K562 (cell line): ENCODE measurements around the gene DTX3. TPM values are rescaled to one million over a fixed set of nuclear protein-coding genes. Genes with fewer than 3 reads are reported as not detected.

Experiments used
- ATAC-seq: fragments of 200-7000 bp; cut with Tn5 transposase; 3 replicates; pipeline ENCODE4 v1.9.1; 2020; ENCODE audit warnings: moderate library complexity
- BruUV-seq: library from RNA; stranded (reverse); fragments of 400-500 nt; replicated peaks from 2 replicates; lab custom pipeline; 2021; lab: Mats Ljungman, UMichigan
- CTCF ChIA-PET: fragments of 300-600 bp; formaldehyde crosslinking; extraction: SDS; loops from one replicate; lab custom pipeline; 2021; ENCODE audit warnings: low intra/inter-chr PET ratio; lab: Yijun Ruan, JAX
- POLR2A ChIA-PET: fragments of 300-600, 350-650 bp; sonication (Branson Sonifier 250); formaldehyde crosslinking; extraction: SDS; loops from one replicate; lab custom pipeline; 2021; ENCODE audit warnings: antibody characterized with exemption, inconsistent platforms; lab: Yijun Ruan, JAX
- DNase-seq, 4 experiments: peaks; one replicate each; pipeline versions ENCODE4 v3.0.0 to v3.0.0-alpha.2; 2011 to 2018; ENCODE audit warnings: low spot score in 3 of 4, mixed read lengths in 3 of 4; ENCODE audit errors: extremely low read depth in 1 of 4
- FAIRE-seq: peaks from 2 replicates; lab custom pipeline; 2011; peaks lifted over from hg19 to GRCh38; lab: Jason Lieb, UNC
- H2AFZ ChIP-seq: 2 replicates; pipeline ENCODE4 v1.6.0; 2011; ENCODE audit warnings: low read depth, low read length, control low read depth, inconsistent platforms
- H3K27ac ChIP-seq: fragments of 200-600 bp; 3 replicates; pipeline ENCODE4 v1.8.0; 2011; ENCODE audit warnings: low read depth, mild to moderate bottlenecking, control low read depth, inconsistent platforms, low read length, moderate library complexity, mixed read lengths; ENCODE audit errors: extremely low read depth
- H3K27me3 ChIP-seq, 2 experiments: fragments of 300-600 bp in 1 of 2; 2 replicates in 1 of 2; 3 replicates in 1 of 2; pipeline versions ENCODE4 v1.6.0 to v1.8.0; 2011; ENCODE audit warnings: inconsistent platforms in 2 of 2, low read length in 2 of 2, mild to moderate bottlenecking in 1 of 2, mixed read lengths in 1 of 2, moderate library complexity in 1 of 2; ENCODE audit not compliant: control insufficient read depth in 2 of 2, insufficient read depth in 2 of 2
- H3K36me3 ChIP-seq: fragments of 300-600 bp; 3 replicates; pipeline ENCODE4 v1.8.0; 2011; ENCODE audit warnings: mild to moderate bottlenecking, low read length, inconsistent platforms; ENCODE audit not compliant: control insufficient read depth, insufficient read depth
- H3K4me1 ChIP-seq, 2 experiments: fragments of 200-600 bp in 1 of 2; replicated peaks in 1 of 2; 2 replicates in 1 of 2; 3 replicates in 1 of 2; pipeline versions ENCODE4 v1.5.1 to v1.8.0; 2011; ENCODE audit warnings: inconsistent platforms in 2 of 2, low read length in 2 of 2, mild to moderate bottlenecking in 1 of 2, mixed read lengths in 1 of 2, moderate library complexity in 1 of 2; ENCODE audit not compliant: control insufficient read depth in 2 of 2, insufficient read depth in 2 of 2
- H3K4me2 ChIP-seq: 2 replicates; pipeline ENCODE4 v1.6.1; 2011; ENCODE audit warnings: low read length, control low read depth, inconsistent platforms, mixed read lengths; ENCODE audit not compliant: insufficient read depth
- H3K4me3 ChIP-seq: fragments of 200-600 bp; sonication (generic), shearing (Covaris generic); 2 replicates; pipeline ENCODE4 v1.5.1; 2016; ENCODE audit warnings: control low read depth, inconsistent platforms
- H3K79me2 ChIP-seq: fragments of 200-600 bp; 3 replicates; pipeline ENCODE4 v1.8.0; 2011; ENCODE audit warnings: low read length, inconsistent platforms; ENCODE audit not compliant: control insufficient read depth, insufficient read depth
- H3K9ac ChIP-seq, 2 experiments: 2 replicates each; pipeline versions ENCODE4 v1.6.0 to v1.6.1; 2011; ENCODE audit warnings: low read depth in 2 of 2, low read length in 2 of 2, control low read depth in 1 of 2, inconsistent platforms in 1 of 2, mild to moderate bottlenecking in 1 of 2, mixed read lengths in 1 of 2; ENCODE audit not compliant: insufficient read depth in 1 of 2
- H3K9me1 ChIP-seq: one replicate; pipeline ENCODE4 v1.6.0; 2011; ENCODE audit warnings: inconsistent platforms, mild to moderate bottlenecking, low read length, moderate library complexity; ENCODE audit not compliant: control insufficient read depth, insufficient read depth
- H3K9me3 ChIP-seq: replicated peaks from 2 replicates; pipeline ENCODE4 v1.5.1; 2011; ENCODE audit warnings: low read depth, low read length, inconsistent platforms; ENCODE audit not compliant: control insufficient read depth, insufficient read depth
- H4K20me1 ChIP-seq: replicated peaks from 2 replicates; pipeline ENCODE4 v1.6.1; 2011; ENCODE audit warnings: low read length, inconsistent platforms, mixed read lengths; ENCODE audit not compliant: control insufficient read depth, insufficient read depth
- CBX3 ChIP-seq, 2 experiments: IDR thresholded peaks; 1 replicate in 1 of 2; 2 replicates in 1 of 2; pipeline ENCODE4 v1.6.1; 2012; ENCODE audit warnings: inconsistent platforms in 2 of 2, low read length in 2 of 2, borderline replicate concordance in 1 of 2, control low read depth in 1 of 2
- ILK ChIP-seq: fragments of 450-650 bp; IDR thresholded peaks from 2 replicates; pipeline ENCODE4 v1.6.1; 2016; ENCODE audit warnings: missing genetic modification characterization, low read depth, mild to moderate bottlenecking, missing compliant biosample characterization, moderate library complexity, borderline replicate concordance
- MEIS2 ChIP-seq: fragments of 450-650 bp; IDR thresholded peaks from 2 replicates; pipeline ENCODE4 v1.6.1; 2014; ENCODE audit warnings: mild to moderate bottlenecking; ENCODE audit not compliant: partially characterized antibody
- PHF21A ChIP-seq: fragments of 450-650 bp; IDR thresholded peaks from 2 replicates; pipeline ENCODE4 v1.6.1; 2017; ENCODE audit warnings: low read depth, borderline replicate concordance
- RAD51 ChIP-seq: fragments of 450-650 bp; IDR thresholded peaks from 2 replicates; pipeline ENCODE4 v1.7.1; 2016; ENCODE audit warnings: low read depth, mild to moderate bottlenecking, borderline replicate concordance
- RBM34 ChIP-seq: fragments of 200-400 bp; formaldehyde crosslinking; IDR thresholded peaks from 2 replicates; pipeline ENCODE4 v1.6.1; 2018; ENCODE audit warnings: low read length, borderline replicate concordance; ENCODE audit not compliant: insufficient read depth
- TGIF2 ChIP-seq: sonication (generic); formaldehyde crosslinking; IDR thresholded peaks from 2 replicates; pipeline ENCODE4 v1.8.1; 2022; ENCODE audit warnings: mild to moderate bottlenecking, missing genetic modification reagents, moderate library complexity
- U2AF2 ChIP-seq: fragments of 200-400 bp; formaldehyde crosslinking; optimal IDR thresholded peaks from 2 replicates; pipeline ENCODE3; 2017; ENCODE audit warnings: low read depth, mild to moderate bottlenecking, low read length
- XRCC4 ChIP-seq: IDR thresholded peaks from one replicate; pipeline ENCODE4 v1.6.1; 2011; ENCODE audit not compliant: insufficient read depth, insufficient read length; ENCODE audit errors: extremely low read depth
- XRCC5 ChIP-seq: fragments of 200-400 bp; formaldehyde crosslinking; IDR thresholded peaks from 2 replicates; pipeline ENCODE4 v1.6.1; 2017; ENCODE audit warnings: low read depth, mild to moderate bottlenecking, low read length
- ZNF143 ChIP-seq: sonication (generic); formaldehyde crosslinking; IDR thresholded peaks from 2 replicates; pipeline ENCODE4 v1.9.0; 2022; ENCODE audit warnings: mild to moderate bottlenecking, missing genetic modification reagents
- ZNF586 ChIP-seq: fragments of 450-650 bp; formaldehyde crosslinking; conservative IDR thresholded peaks from 2 replicates; pipeline ENCODE4 v1.4.0; 2020; ENCODE audit warnings: mild to moderate bottlenecking, moderate library complexity
- WGBS: fragments of 100-300 bp; shearing (Covaris generic); methylation state at CpG from one replicate; pipeline ENCODE4 v1.1.6; 2016; ENCODE audit warnings: low coverage, mixed read lengths; ENCODE audit not compliant: insufficient coverage; ENCODE audit errors: missing lambda C conversion rate; 5-methylcytosine and 5-hydroxymethylcytosine counted together
- in situ Hi-C: fragments of 300-500 bp; cut with MboI; formaldehyde crosslinking; loops from 4 replicates; pipeline ENCODE4 v1.15.0; 2018; ENCODE audit warnings: inconsistent platforms, mixed read lengths
- intact Hi-C: fragments of 100-400 bp; cut with micrococcal nuclease; formaldehyde crosslinking; loops from 2 replicates; pipeline ENCODE4 v1.14.2; 2022
- polyA plus RNA-seq, 8 experiments: library from polyadenylated mRNA; depleted of rRNA in 4 of 8; stranded (reverse) in 5 of 8; unstranded in 3 of 8; fragments of >200 nt; fragmentation: Nextera tagmentation in 2 of 8; fragmentation: Illumina TruSeq in 1 of 8; extraction: Ambion mirVana in 2 of 8; extraction: Trizol in 1 of 8; gene quantifications; 2 replicates each; pipeline versions ENCODE4 v1.2.1 to v1.2.3, GENCODE V29; 2011 to 2014; ENCODE audit warnings: inconsistent platforms in 1 of 8, missing spikeins in 1 of 8
- total RNA-seq, 7 experiments: library from RNA; depleted of rRNA in 6 of 7; stranded (reverse); fragments of >200 nt in 6 of 7; fragmentation: Illumina TruSeq in 2 of 7; extraction: Trizol in 2 of 7; gene quantifications; 2 replicates each; pipeline versions ENCODE4 v1.2.1 to v1.2.3, GENCODE V29; 2011 to 2021; ENCODE audit warnings: low replicate concordance in 1 of 7

Gene DTX3
- total and polyA plus RNA-seq, 9 of the 15 experiments (the other 6 are each of a cell fraction or from before 2014, with no cell fraction given) = 0.03 to 0.09 (median 0.06) TPM; not detected in 6

GRCh38 chr12:57579011-57579410 is 25.6 kb upstream of the DTX3 start:
- Histone ChIP-seq H3K4me3 (no peak overlapping the region), H3K4me1 (no peaks in the 10 kb centered on the region; a peak in 2 of 5 replicates), H3K79me2 (no peaks in the 10 kb centered on the region), H3K4me2 (no peak overlapping the region), H4K20me1 (peaks cover 3% of the 10 kb centered on the region; the same call in 1 of the 2 replicates), H3K9me1 (peaks cover 7% of the 10 kb centered on the region), H3K27me3 (no peaks in the 10 kb centered on the region), H3K9me3 (no peaks in the 10 kb centered on the region), H3K36me3 (peaks cover 87% of the 10 kb centered on the region), H3K27ac (no peak overlapping the region), H2AFZ (no peak overlapping the region), H3K9ac (no peak overlapping the region)
- ChIA-PET CTCF (no interaction called here), POLR2A (interaction anchor here (0.6 kb wide), 1 partner anchor 340 kb away, joined by 3 read pairs; no protein-coding TSS in a partner anchor)
- no TSS peak for BruUV-seq
- 86% methylated on average over 2 of the region's 2 CpGs for WGBS
- intact Hi-C loops = no loop called here
- ATAC-seq (no peak), FAIRE-seq (no peak), DNase-seq (no peak)
- in situ Hi-C loops = no loop called here
- TF ChIP-seq RAD51 (no peak), ZNF143 (CRISPR knock-in tag) (no peak), PHF21A (no peak), XRCC4 (no peak)

GRCh38 chr12:57579677-57580465 is 24.8 kb upstream of the DTX3 start:
- Histone ChIP-seq H3K36me3 (peaks cover 93% of the 10 kb centered on the region), H3K9ac (no peak overlapping the region), H2AFZ (no peak overlapping the region), H3K9me3 (no peaks in the 10 kb centered on the region), H3K9me1 (peaks cover 7% of the 10 kb centered on the region), H4K20me1 (peaks cover 3% of the 10 kb centered on the region; the same call in 1 of the 2 replicates), H3K4me3 (no peak overlapping the region), H3K27ac (no peak overlapping the region), H3K79me2 (no peaks in the 10 kb centered on the region), H3K27me3 (no peaks in the 10 kb centered on the region), H3K4me1 (no peaks in the 10 kb centered on the region; a peak in 2 of 5 replicates), H3K4me2 (no peak overlapping the region)
- POLR2A ChIA-PET = interaction anchor here (0.6 to 1.4 kb wide), 3 partner anchors 13 to 341 kb away, joined by 3 read pairs; no protein-coding TSS in a partner anchor
- FAIRE-seq (no peak), ATAC-seq (no peak), DNase-seq (no peak)
- intact Hi-C loops (no loop called here), in situ Hi-C loops (no loop called here)
- BruUV-seq = no TSS peak
- no peak for TF ChIP-seq XRCC5
- TF ChIP-seq ILK (tag) = no peak
- TF ChIP-seq CBX3 (IDR thresholded peaks at IDR 0.05; ENCODE audit: borderline replicate concordance in 1 of 2, low read length in 2 of 2) = no peak
- no peak for TF ChIP-seq MEIS2
- no peak for TF ChIP-seq ZNF586 (CRISPR knock-in tag)
- TF ChIP-seq RBM34 = no peak
- no peak for TF ChIP-seq U2AF2
- TF ChIP-seq TGIF2 = no peak
- 93% methylated on average over 7 of the region's 8 CpGs for WGBS
- CTCF ChIA-PET = interaction anchor here (4.6 kb wide), 1 partner anchor 42 kb away, joined by 36 read pairs; no protein-coding TSS in a partner anchor
